ENCODE results near the gene MGAT4A.
"Not testable (repeated sequence)": the region's sequence is repeated elsewhere in the genome, so short reads cannot be mapped to it uniquely, and the experiment has no call there.

The MGAT4A gene

GRCh38 chr2:98601532-98602132, 129.3 kb downstream of the MGAT4A start:
- FAIRE-seq: no peak

GRCh38 chr2:98598781-98599428, 132.0 kb downstream of the MGAT4A start:
- FAIRE-seq: no peak

- FAIRE-seq: not testable (repeated sequence)
Measured at GRCh38 chr2:98594665-98595064, 136.3 kb downstream of the MGAT4A start.

GRCh38 chr2:98592565-98592964, 138.4 kb downstream of the MGAT4A start:
- no peak for FAIRE-seq

DNA sequence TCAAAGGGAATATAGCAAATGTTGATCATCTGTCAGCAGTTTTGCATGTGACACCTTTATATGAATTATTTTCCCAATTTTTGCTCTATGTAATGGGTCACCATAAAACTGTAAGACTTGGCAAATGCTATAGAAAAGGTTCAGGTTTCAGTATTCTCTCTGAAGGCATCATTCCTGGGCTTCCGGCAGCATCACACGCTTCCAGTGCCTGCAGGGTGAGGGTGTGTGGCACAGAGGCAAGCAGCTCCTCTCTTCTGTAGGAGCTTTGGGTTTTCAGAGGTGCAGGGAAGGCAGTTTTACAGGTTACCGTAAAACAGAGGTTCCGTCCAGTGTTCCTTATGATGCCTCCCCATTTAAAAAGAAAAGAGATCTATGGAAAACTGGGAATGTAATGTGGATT, 141.4 kb downstream of the MGAT4A start:
- FAIRE-seq: no peak

DNA sequence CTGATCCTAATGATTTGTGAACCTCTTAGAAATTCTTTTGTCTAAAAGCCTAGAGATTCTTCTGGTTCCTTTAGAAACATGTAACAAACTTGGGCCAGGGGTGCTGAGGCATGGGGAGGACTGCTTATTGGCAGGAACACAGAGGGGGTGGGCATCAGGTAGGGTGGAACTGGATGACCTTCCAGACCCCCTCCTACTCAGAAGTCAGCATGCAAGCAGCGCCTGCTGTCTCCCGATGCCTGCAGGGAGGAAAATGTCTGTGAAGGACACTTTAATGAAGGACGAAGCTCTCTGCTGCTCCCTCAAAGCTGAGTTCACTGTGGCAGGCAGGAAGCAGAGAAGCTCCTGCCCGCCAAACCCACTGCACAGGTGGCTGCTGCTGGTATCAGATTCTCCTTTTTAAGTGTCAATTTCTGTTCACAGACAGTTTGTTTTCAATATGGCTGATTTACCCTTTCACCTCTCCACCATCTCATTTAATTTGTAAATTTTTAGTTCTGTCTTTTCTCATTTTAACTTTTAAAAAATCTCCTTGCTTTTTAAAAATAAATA, 142.0 kb downstream of the MGAT4A start:
- no peak for FAIRE-seq

GRCh38 chr2:98586551-98587140, 144.3 kb downstream of the MGAT4A start:
- FAIRE-seq: no peak

DNA sequence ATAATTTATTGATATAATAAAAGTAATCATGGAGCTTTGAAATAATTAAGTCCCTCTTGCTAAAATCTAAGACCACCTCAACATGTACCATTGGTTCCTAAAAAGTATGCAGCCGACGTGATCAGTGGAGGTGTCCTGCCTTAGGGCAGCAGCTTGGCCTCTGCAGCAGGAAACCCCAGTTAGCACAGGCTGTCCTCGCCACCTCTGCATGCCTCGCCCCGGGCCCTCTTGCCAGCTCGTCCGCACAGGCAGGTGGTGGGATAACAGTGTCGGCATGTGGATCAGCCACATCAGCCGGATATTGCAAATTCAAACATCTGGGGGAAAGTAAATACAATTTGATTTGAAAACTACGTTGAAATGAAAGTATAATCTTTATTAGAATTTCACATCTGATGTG, 145.5 kb downstream of the MGAT4A start:
- FAIRE-seq: no peak

- FAIRE-seq: no peak
Measured at GRCh38 chr2:98583816-98584618, 146.9 kb downstream of the MGAT4A start.

- FAIRE-seq: no peak
Measured at GRCh38 chr2:98583276-98583675, 147.7 kb downstream of the MGAT4A start.

DNA sequence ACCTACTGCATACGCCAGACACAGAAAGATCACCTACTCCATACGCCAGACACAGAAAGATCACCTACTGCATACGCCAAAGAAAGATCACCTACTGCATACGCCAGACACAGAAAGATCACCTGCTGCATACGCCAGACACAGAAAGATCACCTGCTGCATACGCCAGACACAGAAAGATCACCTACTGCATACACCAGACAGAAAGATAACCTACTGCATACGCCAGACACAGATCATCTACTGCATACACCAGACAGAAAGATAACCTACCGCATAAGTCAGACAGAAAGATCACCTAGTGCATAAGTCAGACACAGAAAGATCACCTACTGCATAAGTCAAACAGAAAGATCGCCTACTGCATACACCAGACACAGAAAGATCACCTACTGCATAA, 148.4 kb downstream of the MGAT4A start:
- no peak for FAIRE-seq

- FAIRE-seq: no peak
Measured at GRCh38 chr2:98580656-98581284, 150.2 kb downstream of the MGAT4A start.

GRCh38 chr2:98579926-98580325, 151.0 kb downstream of the MGAT4A start:
- FAIRE-seq: no peak

GRCh38 chr2:98578231-98578630, 152.7 kb downstream of the MGAT4A start:
- FAIRE-seq: no peak

DNA sequence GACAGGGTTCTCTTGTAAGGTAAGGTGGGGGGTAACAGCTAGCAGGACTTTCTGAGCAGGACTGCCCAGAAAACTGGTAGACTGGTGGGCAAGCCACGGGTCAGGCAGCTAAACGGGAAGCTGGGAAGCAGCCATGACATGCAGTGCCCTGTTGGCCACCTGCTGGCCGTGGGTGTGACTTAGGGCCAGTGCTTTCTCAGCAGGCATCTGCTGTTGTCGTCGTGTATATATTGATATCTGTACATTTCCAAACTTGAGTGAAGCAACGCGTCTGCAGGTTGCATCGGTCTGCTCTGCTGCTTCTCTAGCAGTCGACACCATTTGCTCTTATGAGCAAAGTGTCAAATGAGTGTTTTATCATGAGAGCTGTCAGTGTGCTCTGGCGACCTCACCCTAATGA, 153.6 kb downstream of the MGAT4A start:
- no peak for FAIRE-seq

- no peak for FAIRE-seq
Measured at GRCh38 chr2:98576666-98577312, 154.1 kb downstream of the MGAT4A start.

DNA sequence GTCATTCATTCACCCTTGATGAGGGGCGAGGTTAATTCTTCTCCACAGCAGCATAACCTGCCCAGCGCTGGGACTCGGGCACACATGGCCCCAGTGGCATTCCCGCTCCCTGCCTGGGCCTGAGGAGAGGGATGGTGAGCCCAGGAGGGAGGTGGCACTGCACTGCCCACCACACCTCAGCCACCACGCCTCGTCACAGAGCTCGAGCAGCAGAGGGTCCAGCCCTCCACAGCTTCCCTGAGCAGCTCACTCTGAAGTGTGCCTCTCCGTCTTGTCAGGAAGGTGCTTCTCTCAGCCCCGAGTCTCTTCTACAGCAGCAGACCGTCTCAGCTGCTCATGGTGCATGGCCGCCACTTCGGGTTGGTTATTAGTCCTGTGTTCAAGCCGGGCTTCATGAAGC, 157.5 kb downstream of the MGAT4A start:
- FAIRE-seq: no peak

- FAIRE-seq: no peak
Measured at GRCh38 chr2:98572676-98573075, 158.3 kb downstream of the MGAT4A start.

- no peak for FAIRE-seq
Measured at GRCh38 chr2:98572211-98572610, 158.7 kb downstream of the MGAT4A start.

DNA sequence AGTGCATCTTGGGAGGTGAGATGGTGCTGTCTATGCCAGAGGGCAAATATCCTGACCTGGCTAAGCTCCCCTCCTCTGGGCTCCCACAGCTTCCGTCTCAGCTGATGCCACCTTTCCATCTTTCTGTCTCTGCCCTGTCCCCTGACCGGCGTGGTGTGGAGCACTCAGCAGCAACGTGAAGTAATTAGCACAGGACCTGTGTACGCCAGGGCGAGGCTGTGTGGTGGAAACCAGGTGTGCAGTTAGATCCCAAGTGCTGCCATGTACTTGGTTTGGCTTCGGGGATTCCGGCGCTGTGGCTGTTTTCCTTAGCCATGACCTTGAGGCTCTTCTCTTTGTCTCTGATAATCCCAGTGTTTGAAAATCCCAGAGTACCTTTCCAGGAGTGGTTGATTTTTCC, 159.1 kb downstream of the MGAT4A start:
- FAIRE-seq: no peak

DNA sequence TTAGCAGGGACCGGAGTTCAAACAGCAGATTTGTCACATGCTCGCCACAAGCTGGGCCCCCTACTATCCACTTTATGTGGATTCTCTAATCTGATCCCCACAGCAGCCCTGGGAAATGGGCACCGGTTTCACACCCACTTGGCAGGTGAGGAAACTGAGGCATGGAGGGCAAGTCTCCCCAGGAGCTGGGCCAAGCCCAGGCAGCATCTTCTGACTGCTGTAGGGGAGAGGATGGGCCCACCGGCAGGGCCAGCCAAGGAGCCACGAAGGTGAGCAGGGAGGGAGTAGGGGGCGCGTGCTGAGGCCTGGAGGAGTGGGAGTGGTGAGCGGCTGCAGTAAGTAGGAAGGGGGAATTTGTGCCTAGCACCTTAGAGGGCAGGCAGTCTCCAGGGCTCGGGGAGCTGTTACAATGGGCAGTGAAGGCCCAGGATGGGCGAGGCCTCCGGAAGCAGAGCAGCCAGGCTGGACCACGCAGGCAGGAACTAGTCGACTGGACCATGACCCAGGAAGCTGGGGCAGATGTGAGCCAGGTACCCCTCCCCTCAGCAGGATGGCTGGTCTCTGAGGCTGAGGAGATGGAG, 159.7 kb downstream of the MGAT4A start:
- FAIRE-seq: no peak

GRCh38 chr2:98570356-98570755, 160.6 kb downstream of the MGAT4A start:
- FAIRE-seq: no peak
